Pancreas (tissue), 10 donors: ENCODE data around the gene DAD1. TPM values are rescaled to one million over a fixed set of nuclear protein-coding genes. Genes with fewer than 3 reads are reported as not detected.

Experiments used
- ATAC-seq, 4 donors: fragments of 200-7000 bp; cut with Tn5 transposase; one replicate each; pipeline versions ENCODE4 v1.8.0 to v1.9.1; 2020; ENCODE audit warnings: mild to moderate bottlenecking in 4 of 4, moderate library complexity in 4 of 4
- DNase-seq, 6 donors: peaks; one replicate each; pipeline ENCODE4 v3.0.0-alpha.2; 2020
- FAIRE-seq: peaks from 2 replicates; lab custom pipeline; 2012; peaks lifted over from hg19 to GRCh38; lab: Jason Lieb, UNC
- H3K27ac ChIP-seq, 4 donors: fragments of 200-600 bp; sonication (generic); 1 replicate in 3 of 4; 2 replicates in 1 of 4; pipeline versions ENCODE4 v1.5.0 to v1.8.0; 2020
- H3K27me3 ChIP-seq, 4 donors: fragments of 200-600 bp; one replicate each; pipeline ENCODE4 v1.8.0; 2021
- H3K36me3 ChIP-seq, 3 donors: fragments of 200-600 bp; sonication (generic) in 1 of 3; one replicate each; pipeline versions ENCODE4 v1.5.0 to v1.8.0; 2020 to 2021
- H3K4me1 ChIP-seq, 3 donors: fragments of 200-600 bp; one replicate each; pipeline ENCODE4 v1.8.0; 2021
- H3K4me3 ChIP-seq, 4 donors: fragments of 200-600 bp; sonication (generic) in 2 of 4; one replicate each; pipeline versions ENCODE4 v1.5.0 to v1.8.0; 2020 to 2021
- H3K9me3 ChIP-seq, 4 donors: fragments of 200-600 bp; one replicate each; pipeline ENCODE4 v1.8.0; 2021
- CTCF ChIP-seq, 4 donors: fragments of 200-600 bp; sonication (generic) in 3 of 4; IDR thresholded peaks; one replicate each; pipeline versions ENCODE4 v1.5.0 to v1.8.0; 2021; ENCODE audit warnings: antibody characterized with exemption in 4 of 4
- WGBS, 2 donors: extraction: QIAGEN DNeasy Blood & Tissue Kit; methylation state at CpG; one replicate each; pipeline ENCODE4 v1.1.7; 2013; 5-methylcytosine and 5-hydroxymethylcytosine counted together
- intact Hi-C, 3 donors: fragments of 100-400 bp; cut with DNase I; formaldehyde crosslinking; loops; one replicate each; pipeline versions ENCODE4 v1.11.1 to v1.14.2; 2022
- polyA plus RNA-seq, 2 donors: library from polyadenylated mRNA; stranded (reverse); fragments of 200-250 nt; gene quantifications; one replicate each; pipeline ENCODE4 v1.2.3, GENCODE V29; 2013
- total RNA-seq, 6 donors: library from RNA; stranded (reverse); fragmentation: NEBNext Ultra II Directional in 4 of 6; extraction: Animal tissue kit (Norgen Biotek cat#: 25700) in 4 of 6; gene quantifications; one replicate each; pipeline versions ENCODE4 v1.2.1 to v1.2.4, GENCODE V29; 2021 to 2023
- donor health status: healthy with polysubstance abuse.
- donor health status: DM: no; HTN: no; CAD: no; lungs with moderate emphysema.
- donor health status: DM: no; HTN: no; CAD: no.
- donor health status: control.
- donor health status: control.
- donor health status: Bipolar disorder and iron deficiency.
- donor health status: DM: yes; HTN: yes; CAD: no.
- donor health status: DM: no; HTN: no; CAD: no.
- donor health status: DM: no; HTN: no; CAD: no.
- donor health status: DM: yes; HTN: yes; CAD: no.

Gene DAD1
- total and polyA plus RNA-seq, 8 donors = 58.2 to 178 (median 85.2) TPM

GRCh38 chr14:22535126-22535525, 53.9 kb downstream of the DAD1 start:
- DNase-seq = no peak
- Histone ChIP-seq H3K36me3 (no peaks in the 10 kb centered on the region), H3K27ac (no peak overlapping the region), H3K4me3 (no peak overlapping the region), H3K4me1 (no peaks in the 10 kb centered on the region), H3K27me3 (no peaks in the 10 kb centered on the region), H3K9me3 (no peaks in the 10 kb centered on the region)
- no peak for TF ChIP-seq CTCF (IDR thresholded peaks at IDR 0.05)
- no peak for FAIRE-seq
- intact Hi-C loops = no loop called here
- 92 to 97% methylated on average over 1 of the region's 1 CpG for WGBS, 2 donors
- no peak for ATAC-seq

GRCh38 chr14:22534547-22534946, 54.5 kb downstream of the DAD1 start:
- no peaks in the 10 kb centered on the region for H3K27me3 ChIP-seq
- no peak overlapping the region for H3K27ac ChIP-seq
- TF ChIP-seq CTCF (IDR thresholded peaks at IDR 0.05) = no peak
- H3K4me1 ChIP-seq = no peaks in the 10 kb centered on the region
- intact Hi-C loops = no loop called here
- no peak overlapping the region for H3K4me3 ChIP-seq
- WGBS, 2 donors = 82 to 88% methylated on average over 5 of the region's 5 CpGs
- H3K9me3 ChIP-seq = no peaks in the 10 kb centered on the region
- FAIRE-seq (no peak), DNase-seq (no peak), ATAC-seq (no peak)
- H3K36me3 ChIP-seq = no peaks in the 10 kb centered on the region

GRCh38 chr14:22533739-22534359, 55.2 kb downstream of the DAD1 start:
- no peak for FAIRE-seq
- H3K4me3 ChIP-seq = no peak overlapping the region
- no peak for TF ChIP-seq CTCF (IDR thresholded peaks at IDR 0.05)
- H3K27me3 ChIP-seq = no peaks in the 10 kb centered on the region
- no peak for DNase-seq
- H3K36me3 ChIP-seq = no peaks in the 10 kb centered on the region
- WGBS, 2 donors = 81 to 87% methylated on average over 8 of the region's 8 CpGs
- intact Hi-C loops = no loop called here
- H3K27ac ChIP-seq = no peak overlapping the region
- H3K9me3 ChIP-seq = no peaks in the 10 kb centered on the region
- no peaks in the 10 kb centered on the region for H3K4me1 ChIP-seq
- no peak for ATAC-seq

GRCh38 chr14:22533057-22533704, 55.8 kb downstream of the DAD1 start:
- Histone ChIP-seq H3K4me1 (no peaks in the 10 kb centered on the region), H3K36me3 (no peaks in the 10 kb centered on the region), H3K27ac (no peak overlapping the region), H3K9me3 (no peaks in the 10 kb centered on the region), H3K27me3 (no peaks in the 10 kb centered on the region), H3K4me3 (no peak overlapping the region)
- FAIRE-seq (no peak), ATAC-seq (no peak), DNase-seq (no peak)
- no peak for TF ChIP-seq CTCF (IDR thresholded peaks at IDR 0.05)
- 81 to 91% methylated on average over 2 of the region's 2 CpGs for WGBS, 2 donors
- intact Hi-C loops = no loop called here
